ENCODE results near the gene CDX1.

CDX1 gene

DNA sequence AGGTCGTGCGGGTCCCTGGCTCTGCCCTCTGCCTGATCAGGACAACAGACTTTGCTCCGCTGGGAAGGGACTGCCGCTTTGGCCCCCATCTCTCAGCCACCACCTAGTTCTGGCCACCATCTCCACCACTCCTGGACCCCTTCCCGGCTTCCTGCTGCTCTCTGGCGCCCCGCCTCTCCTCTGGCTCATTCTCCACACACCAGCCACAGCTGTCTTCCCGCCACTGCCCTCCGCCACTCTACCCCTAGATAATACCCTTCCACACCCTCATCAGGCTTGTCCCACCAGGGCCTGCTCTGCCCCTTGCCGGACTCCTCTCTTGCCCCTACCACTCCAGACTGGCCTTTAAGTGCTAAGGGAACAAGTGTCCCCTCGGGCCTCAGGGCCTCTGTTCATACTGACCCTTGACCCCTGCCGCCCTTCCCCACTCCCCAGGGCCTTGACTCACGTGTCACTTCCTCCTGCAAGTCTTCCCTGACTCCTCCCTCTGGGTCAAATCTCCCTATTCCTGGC, 3.0 kb upstream of the CDX1 start:
- DNase-seq (ENCODE audit: low spot score): no peak

DNA sequence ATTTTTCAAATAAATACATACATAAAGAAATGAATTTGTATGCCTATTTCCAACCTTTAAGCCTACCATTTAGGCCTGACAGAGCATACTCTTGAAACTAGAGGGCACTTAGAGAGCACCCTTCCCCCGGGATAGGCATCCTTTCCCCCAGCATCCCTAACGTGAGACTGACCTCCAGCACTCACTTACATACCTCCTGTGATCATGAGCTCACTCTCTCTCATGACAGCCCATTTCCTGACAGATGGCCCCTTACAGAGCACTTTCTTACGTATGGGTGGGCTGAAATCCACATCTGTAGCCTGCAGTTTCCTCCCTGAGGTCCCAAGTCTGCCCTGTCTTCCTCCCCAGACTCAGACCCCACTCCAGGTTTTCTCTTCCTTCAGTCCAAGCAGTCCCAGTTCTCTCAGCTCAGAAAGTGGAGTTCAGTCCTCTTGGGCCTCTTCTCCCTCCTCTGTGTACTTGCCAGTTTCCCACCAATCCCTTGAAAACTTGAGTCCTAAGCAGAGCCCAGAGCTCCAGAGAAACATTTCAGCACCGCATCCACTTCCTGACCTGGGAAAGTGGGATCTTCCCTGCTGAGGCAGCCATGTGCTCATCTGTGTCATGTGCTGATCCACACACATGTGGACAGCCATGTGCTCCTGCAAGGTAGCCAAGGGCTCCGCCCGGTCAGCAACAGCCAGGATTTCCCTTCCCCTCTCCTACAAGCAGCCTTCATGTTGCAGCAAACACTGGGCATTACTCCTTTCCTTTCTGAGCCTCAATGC, 2.2 kb upstream of the CDX1 start:
- no peak for DNase-seq (ENCODE audit: low spot score)

DNA sequence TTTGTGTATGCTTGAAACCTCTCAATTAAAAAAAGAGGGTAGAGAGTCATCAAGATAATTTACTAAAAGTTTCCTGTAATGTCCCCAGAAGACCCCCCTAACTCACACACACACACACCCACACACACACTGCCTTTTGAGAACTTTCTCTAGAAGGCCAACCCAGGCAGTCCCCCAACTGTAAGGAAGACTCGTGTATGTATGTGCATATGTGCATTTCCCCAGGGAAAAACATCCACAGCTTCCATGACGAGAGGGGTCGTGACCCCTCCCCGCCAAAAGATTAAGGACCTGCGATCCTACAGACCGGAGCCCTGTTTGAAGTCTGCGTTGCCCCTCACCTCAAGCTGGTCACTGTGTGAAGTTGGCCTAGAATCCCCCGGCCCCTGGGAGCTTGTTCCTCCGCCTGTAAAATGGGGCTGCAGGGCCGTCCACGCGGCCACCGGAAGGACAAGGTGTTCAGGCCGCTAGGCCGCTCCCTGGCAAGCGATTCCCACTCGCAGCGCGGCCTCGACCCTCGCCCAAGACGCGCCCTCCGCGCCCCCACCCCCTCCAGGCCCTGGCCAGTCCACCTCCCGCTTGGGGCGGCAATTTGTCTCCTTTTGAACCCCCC, 435 bp upstream of the CDX1 start:
- DNase-seq (ENCODE audit: low spot score): no peak

DNA sequence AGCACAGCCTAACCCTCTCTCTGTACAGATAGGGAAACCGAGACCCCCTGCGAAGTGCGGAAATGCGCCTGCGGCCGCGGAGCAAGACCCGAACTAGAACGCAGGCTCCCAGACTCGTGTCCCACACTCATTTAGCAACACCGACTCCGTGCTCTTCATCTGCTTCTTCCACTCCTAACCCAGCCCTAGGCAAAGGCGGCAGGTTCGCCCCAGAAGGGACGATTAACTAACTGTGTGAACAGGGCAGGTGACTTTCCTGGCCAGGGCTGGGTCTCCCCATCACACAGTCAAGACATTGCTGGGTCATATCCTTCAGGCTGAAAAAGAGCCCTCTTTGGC, 903 bp downstream of the CDX1 start:
- DNase-seq (ENCODE audit: low spot score): no peak

DNA sequence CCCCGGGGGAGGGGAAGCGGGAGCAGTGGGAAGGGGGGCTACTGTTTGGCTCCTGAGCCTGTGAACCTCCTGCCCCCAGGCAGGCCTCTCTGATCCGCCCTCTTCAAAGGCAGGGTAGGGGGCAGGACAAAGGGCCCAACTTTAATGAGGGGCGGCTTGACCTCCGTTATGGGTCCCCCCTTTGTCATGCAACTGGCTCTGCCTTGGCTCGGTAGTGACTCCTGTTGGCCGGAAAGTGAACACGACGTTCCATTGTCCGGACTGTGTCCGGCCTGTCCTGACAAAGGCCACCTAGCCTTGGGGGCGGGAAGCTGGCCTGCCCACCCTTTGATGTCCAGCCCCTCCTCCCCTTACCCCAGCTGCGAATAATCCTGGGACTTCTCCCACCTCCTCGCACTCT, 1.3 kb downstream of the CDX1 start:
- no peak for DNase-seq (ENCODE audit: low spot score)

DNA sequence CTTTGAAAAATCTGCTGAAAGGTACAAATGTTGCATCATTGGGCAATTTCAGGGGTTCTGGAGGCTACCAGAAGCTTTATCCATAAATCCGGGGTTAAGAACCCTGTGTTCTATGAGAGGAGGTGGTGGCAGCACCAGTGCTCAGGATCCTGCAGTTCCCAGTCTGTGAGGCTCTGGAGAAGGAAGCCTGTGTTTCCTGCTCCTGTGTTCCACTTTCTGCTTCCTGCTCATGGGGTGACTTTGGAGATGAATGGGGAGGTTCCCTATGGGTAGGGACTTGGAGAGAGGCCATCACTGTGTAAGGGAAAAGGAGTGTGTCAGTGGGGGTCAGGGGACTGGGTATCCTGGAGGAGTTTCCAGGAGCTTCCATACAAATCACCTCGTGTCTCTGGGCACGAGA, 2.3 kb downstream of the CDX1 start:
- DNase-seq (ENCODE audit: low spot score): no peak

DNA sequence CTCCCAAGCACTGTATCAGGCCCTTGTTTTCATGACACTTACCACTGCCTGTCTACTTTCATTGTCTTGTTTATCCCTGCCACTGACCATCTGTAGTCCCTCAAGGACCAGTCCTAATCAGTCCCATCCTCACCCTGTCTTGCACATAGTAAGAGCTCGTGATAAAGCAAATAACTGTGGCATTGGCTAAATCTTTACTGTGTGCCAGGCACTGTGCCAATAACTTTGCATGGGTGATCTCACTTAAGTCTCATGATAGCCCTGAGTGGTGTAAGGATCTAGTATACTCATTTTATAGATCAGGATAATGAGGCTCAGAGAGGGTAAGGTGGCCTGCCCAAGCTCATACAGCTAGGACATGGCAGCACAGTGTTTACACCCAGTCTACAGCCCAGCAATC, 5.6 kb downstream of the CDX1 start:
- no peak for DNase-seq (ENCODE audit: low spot score)

DNA sequence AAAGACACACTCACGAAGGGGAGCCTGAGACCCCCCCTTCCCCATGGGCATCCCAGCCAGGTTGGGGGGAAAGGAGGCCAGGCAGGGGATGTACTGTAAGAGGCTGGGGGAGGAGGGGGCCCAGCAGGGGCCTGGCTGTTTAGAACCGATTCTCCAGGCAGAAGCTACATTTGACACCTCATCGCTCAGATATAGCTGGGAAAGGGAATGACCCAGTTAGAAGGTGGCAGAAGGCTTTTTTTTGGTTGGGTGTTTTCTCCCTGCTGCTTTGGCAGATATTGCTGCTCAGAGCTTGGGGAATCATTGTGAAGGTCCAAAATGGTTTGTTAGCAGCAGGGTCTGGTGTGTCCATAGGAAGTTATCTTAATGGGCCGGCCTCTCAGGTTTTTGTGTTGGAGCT, 6.0 kb downstream of the CDX1 start:
- DNase-seq (ENCODE audit: low spot score): no peak

DNA sequence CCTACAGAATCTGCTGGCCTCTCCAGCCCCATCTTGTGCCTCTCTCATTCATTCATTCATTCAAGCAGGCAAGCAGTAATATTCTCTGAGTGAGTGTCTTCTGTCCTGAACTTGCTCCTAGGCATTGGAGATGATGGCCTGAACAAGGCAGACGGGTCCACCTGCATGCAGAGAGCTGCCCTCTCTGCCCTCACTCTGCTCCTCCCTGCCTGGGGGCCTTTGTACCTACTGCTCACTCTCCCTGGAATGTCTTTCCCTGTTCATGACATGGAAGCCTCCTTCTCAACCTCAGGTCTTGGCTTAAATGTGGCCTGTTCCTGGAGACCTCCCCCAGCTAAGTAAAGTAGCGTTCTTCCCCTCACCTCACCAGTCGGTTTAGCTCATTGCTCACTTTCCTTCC, 6.6 kb downstream of the CDX1 start:
- DNase-seq (ENCODE audit: low spot score): no peak

DNA sequence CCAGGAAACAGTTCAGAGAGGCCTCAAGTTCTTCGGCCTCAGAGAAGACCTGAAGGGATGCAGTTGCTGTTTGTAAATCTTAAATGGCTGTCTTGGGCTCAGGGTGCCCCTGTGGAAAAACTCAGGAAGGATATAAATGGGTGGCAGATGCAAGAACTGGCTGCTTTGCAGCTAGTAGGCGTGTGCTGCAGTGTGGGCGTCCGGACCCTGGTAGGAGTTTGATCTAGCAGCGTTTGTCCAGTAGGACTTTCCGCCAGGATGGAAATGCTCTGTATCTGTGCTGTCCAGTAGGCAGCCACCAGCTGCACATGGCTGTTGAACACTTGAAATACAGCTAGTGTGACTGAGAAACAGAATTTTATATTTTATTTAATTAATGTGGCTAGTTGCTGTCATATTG, 7.7 kb downstream of the CDX1 start:
- DNase-seq (ENCODE audit: low spot score): no peak

DNA sequence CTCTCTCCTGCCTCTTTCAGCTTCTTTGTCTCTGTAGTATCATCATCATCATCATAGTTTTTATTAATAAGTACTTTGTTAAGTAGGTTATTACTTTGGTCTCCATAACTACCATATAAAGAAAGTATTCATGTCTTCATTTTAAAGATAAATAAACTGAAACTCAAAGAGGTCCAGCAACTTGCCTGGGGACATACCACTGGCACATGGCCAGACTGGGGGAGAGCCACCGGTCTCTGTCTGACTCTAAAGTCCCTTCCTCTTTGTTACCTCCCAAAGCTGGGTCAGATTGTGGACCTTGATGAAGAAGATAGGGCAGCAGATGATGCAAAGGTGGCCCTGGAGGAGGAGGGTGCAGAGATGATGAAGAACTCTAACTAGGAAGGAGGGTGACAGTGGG, 8.5 kb downstream of the CDX1 start:
- DNase-seq (ENCODE audit: low spot score): no peak

DNA sequence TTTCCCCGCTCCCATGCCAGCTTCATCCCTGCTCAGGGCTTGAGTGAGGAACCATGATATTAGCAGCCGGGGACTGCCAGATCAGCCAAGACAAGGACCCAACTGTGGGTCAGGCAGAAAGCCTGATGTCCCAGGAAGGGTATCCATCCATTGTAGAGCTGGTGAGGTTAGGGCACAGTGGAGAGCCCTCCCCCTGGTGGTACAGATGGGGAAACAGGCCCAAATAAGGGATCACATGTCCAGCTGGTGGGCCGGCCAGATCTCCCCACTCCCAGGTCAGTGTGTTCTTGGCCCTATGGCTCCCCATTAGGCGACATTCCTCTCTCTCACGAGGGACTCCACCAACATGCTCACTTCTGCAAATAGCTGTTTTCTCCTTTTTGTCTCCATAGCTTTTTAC, 9.0 kb downstream of the CDX1 start:
- DNase-seq (ENCODE audit: low spot score): no peak

DNA sequence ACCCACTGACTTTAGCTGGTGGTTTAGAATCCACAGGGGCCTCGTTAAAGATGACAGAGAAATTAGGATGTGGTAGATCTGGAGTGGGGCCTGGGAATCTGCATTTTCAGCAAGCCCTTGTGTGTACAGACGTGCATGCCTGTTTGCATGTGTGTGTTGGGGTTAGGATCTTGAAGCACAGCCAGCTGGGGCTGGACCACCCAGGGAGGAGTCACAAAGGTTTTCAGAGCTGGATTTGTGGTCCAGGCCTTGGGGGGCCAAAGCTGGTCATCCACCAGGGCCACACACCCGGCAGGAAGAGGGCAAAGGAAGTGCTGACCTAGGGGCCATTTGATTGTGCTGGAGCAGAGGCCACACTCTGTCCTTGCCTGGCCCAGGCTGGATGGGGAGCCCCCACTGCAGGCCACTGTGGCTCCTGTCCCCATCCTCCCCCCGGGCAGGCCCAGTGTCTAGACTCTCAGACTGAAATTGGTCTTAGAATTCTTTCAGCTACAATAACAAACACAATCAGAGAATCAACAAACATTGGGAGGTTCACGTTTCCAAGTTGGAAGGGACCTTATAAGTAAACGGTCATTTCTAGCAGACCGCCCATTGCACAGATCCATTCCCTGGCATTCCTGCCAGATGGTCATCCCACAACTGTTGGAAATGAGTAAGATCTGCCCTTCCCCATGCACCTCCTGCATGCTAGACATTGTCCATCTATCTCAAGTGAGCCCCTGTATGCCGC, 10.3 kb downstream of the CDX1 start:
- no peak for DNase-seq (ENCODE audit: low spot score)

DNA sequence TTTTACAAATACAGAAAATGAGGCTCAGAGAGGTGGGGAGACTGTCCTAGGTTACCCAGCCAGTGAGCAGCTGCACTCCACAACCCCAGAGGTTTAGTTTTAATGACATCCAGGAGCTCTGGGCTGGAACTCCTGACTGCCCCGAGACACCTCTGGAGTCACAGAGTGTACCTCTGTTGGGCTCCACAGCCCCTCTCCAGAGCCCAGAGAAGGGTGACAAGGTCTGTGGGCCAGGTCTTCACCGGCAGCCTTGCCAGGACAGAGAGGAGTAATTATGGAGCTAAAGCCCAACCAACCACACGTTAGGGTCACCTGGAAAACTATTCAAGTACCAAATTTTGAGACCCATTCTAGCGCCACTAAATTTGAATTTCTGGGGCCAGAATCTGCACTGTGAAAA, 11.1 kb downstream of the CDX1 start:
- no peak for DNase-seq (ENCODE audit: low spot score)

DNA sequence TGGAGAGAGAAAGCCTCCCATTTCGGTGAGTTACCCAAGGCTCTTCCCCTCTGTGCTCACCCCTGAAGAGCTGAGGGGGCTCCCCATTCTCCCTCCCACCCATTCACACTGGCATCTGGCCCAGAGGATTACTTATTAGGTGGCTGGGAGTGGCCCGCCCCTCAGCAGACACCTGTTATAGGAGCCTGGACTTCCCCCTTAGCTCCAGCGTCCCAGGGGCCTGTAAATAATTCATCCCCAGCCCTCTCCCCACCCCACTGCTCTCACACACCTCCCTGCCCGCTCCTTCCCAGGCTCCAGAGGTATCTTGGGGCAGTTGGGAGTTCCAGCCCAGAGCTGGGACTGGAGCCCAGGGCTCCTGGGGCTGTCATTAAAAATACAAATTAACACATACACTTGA, 11.7 kb downstream of the CDX1 start:
- DNase-seq (ENCODE audit: low spot score): no peak

DNA sequence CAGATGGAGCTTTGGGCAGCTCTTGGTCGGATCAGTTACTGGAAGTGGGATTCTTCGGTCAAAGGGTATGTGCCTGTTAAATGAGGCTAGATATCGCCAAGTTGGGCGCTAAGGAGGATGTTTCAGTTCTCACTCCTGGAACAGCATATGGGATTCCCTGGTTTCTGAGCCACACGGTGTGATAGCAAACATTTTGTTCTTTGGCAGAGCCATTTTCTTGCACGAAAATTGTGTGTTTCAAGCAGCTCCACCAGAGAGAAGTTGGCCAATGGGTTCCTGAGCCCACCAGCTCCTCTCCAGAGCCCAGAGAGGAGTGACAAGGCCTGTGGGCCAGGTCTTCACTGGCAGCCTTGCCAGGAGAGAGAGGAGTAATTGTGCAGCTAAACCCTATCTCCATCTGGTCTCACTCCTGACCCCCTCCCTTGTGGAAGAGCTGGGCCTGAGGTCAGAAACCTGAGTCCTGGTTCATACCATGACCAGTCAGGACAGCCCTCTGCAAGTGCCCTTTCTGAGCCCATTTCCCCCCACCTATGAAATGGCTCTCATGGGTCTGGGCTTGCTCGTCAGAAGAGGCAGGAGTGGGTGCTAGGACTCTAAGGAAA, 12.5 kb downstream of the CDX1 start:
- no peak for DNase-seq (ENCODE audit: low spot score)

DNA sequence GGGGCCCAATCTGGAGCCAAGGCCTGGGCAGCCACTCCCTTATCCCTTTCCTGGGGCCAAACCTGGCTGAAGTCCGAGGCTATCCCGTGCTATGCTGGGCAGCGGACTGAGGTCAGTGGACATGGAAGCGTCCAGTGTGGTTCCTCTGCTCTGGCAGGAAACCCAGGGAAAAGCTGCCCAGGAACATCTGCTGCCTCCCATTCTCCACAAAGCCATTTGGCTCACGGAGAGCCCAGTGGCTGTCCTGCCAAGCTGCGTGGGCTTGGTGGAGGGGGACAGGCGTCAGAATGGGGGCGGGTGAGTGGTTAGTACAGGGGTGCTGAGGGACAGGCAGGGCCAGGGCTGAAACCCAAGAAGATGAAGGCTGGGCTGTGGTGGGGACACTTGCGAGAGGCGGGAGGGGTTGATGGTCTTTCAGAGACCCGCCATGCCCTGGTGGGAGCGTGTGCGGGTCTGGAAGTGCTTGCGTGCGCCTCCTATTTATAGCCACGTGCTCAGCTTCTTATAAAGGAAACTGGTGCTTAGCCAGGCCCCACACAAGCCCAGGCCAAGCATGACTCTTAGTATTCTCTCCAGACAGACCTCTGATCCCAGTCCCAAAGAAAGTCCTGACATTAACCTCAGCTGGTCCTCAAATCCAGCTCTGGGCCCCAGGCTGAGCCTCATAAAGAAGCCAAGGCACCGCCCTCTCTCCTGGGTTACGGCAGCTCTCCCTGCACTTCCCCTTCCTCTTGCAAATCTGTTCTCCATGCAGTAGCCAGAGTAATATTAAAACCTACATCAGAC, 13.9 kb downstream of the CDX1 start:
- DNase-seq (ENCODE audit: low spot score): no peak

DNA sequence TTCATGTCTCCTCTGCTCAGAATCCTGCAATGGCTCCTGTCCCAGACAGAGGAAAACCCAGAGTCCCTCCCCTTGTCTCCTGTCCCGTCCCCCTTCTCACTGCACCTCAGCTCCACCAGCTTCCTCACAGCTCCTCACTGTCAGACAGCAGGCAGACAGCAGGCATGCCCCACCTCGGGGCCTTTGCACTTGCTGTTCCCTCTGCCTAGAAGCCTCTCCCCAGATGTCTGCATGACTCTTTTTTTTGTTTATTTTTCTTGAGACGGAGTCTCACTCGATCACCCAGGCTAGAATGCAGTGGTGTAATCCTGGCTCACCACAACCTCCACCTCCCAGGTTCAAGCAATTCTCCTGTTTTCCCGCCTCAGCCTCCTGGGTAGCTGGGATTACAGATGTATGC, 14.4 kb downstream of the CDX1 start:
- DNase-seq (ENCODE audit: low spot score): no peak

DNA sequence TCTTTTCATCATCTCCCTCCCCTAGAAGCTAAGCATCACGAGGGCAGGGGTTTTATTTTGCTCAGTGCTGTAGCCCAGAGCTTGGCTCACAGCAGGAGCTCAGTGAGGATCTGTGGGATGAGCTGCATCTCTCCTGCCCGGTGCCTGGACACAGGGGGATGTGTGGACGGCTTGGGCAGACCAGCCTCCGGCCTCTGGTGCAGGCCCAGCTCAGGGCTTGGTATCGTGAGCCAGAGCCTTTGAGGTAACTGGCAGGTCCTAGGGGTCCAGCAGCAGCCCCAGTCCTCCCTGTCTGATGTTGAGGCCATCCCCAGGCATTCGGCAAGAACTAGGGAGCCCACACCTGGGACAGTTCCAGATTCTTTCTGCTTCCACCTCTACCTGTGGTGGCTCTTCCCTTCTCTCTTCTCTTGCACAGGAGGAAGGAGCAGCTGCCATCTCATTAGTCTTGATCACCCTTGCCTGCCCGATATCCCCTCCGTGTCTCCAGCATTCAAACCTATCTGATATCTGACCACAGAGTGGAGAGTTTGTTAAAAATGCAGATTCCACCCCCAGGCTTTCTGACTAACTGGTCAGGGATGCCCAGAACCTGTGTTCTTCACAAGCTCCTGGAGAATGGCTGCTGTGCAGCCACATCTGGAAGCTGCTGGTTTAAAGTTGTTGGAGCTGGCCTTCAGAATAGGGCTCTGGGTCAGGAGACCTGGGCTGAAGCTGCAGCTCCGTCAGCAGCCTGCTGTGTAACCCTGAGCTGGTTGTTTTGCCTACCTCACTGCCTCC, 15.4 kb downstream of the CDX1 start:
- no peak for DNase-seq (ENCODE audit: low spot score)

DNA sequence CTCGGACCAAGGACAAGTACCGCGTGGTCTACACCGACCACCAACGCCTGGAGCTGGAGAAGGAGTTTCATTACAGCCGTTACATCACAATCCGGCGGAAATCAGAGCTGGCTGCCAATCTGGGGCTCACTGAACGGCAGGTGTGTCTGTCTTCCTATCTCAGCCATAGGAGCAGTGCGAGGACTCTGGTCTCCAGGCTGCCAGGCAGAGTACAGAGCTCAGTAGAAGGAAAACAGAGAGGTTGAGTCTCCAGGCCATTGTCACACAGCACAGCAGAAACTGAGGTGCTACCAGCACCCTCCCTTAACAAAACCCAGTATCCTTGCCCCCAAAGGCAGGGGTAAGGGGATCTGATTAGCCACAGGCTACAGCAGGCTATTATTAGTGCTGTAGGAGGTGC, 16.2 kb downstream of the CDX1 start:
- no peak for DNase-seq (ENCODE audit: low spot score)

DNA sequence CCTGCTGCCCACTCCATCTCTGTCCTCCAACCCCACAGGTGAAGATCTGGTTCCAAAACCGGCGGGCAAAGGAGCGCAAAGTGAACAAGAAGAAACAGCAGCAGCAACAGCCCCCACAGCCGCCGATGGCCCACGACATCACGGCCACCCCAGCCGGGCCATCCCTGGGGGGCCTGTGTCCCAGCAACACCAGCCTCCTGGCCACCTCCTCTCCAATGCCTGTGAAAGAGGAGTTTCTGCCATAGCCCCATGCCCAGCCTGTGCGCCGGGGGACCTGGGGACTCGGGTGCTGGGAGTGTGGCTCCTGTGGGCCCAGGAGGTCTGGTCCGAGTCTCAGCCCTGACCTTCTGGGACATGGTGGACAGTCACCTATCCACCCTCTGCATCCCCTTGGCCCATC, 16.9 kb downstream of the CDX1 start:
- no peak for DNase-seq (ENCODE audit: low spot score)

All from CD4-positive, alpha-beta T cell treated with Interleukin-15 for 4 hours (primary cell).